H1 (cell line): ENCODE data around the gene USP6. TPM values are rescaled to one million over a fixed set of nuclear protein-coding genes. Genes with fewer than 3 reads are reported as not detected.
A peak's percentile ranks its signal among the peaks of the same experiment; 100 is the strongest.

Experiments used
- BCL11A ChIP-seq, 2 experiments: IDR thresholded peaks; one replicate each; pipeline ENCODE4 v1.6.1; 2011; ENCODE audit warnings: low read depth in 2 of 2, low read length in 2 of 2, mild to moderate bottlenecking in 2 of 2
- BRCA1 ChIP-seq: IDR thresholded peaks from 2 replicates; pipeline ENCODE4 v1.6.1; 2012; ENCODE audit warnings: low read depth, low read length, improper control_type of control experiment
- CBX5 ChIP-seq: fragments of 300-800, 300-1000 bp; sonication (generic); IDR thresholded peaks from 2 replicates; pipeline ENCODE4 v1.7.1; 2016; ENCODE audit warnings: antibody characterized with exemption, low read length, low read depth
- CBX8 ChIP-seq: fragments of 300-800, 300-1000 bp; sonication (generic); IDR thresholded peaks from 2 replicates; pipeline ENCODE4 v1.7.1; 2016; ENCODE audit warnings: low read depth, low read length, borderline replicate concordance
- CREB1 ChIP-seq: IDR thresholded peaks from 2 replicates; pipeline ENCODE4 v1.6.1; 2012; ENCODE audit warnings: inconsistent platforms
- CTCF ChIP-seq, 3 experiments: IDR thresholded peaks; 1 replicate in 2 of 3; 2 replicates in 1 of 3; pipeline versions ENCODE4 v1.5.1 to v1.6.1; 2011; ENCODE audit warnings: low read length in 3 of 3, mild to moderate bottlenecking in 3 of 3, inconsistent platforms in 2 of 3, low read depth in 1 of 3, moderate library complexity in 1 of 3; ENCODE audit not compliant: insufficient read depth in 1 of 3; ENCODE audit errors: control extremely low read depth in 1 of 3
- GTF2F1 ChIP-seq: IDR thresholded peaks from 2 replicates; pipeline ENCODE4 v1.6.1; 2012; ENCODE audit warnings: low read depth, low read length, improper control_type of control experiment, borderline replicate concordance
- HDAC2 ChIP-seq, 2 experiments: fragments of 300-600 bp in 1 of 2; sonication (generic) in 1 of 2; IDR thresholded peaks; 2 replicates each; pipeline ENCODE4 v1.6.1; 2011 to 2012; ENCODE audit warnings: low read depth in 2 of 2, low read length in 2 of 2, mild to moderate bottlenecking in 2 of 2, moderate library complexity in 2 of 2, borderline replicate concordance in 1 of 2, inconsistent platforms in 1 of 2
- KDM1A ChIP-seq: fragments of 200-600, 300-600 bp; sonication (generic); IDR thresholded peaks from 2 replicates; pipeline ENCODE4 v1.7.1; 2016; ENCODE audit warnings: mild to moderate bottlenecking, low read length, borderline replicate concordance
- MAFK ChIP-seq: IDR thresholded peaks from 2 replicates; pipeline ENCODE4 v1.6.1; 2012; ENCODE audit warnings: low read depth, mild to moderate bottlenecking, improper control_type of control experiment, low read length
- NRF1 ChIP-seq: IDR thresholded peaks from 2 replicates; pipeline ENCODE4 v1.6.1; 2011; ENCODE audit warnings: mild to moderate bottlenecking, low read depth, low read length, improper control_type of control experiment
- POLR2A ChIP-seq, 2 experiments: IDR thresholded peaks; 1 replicate in 1 of 2; 2 replicates in 1 of 2; pipeline ENCODE4 v1.6.1; 2011; ENCODE audit warnings: low read depth in 2 of 2, low read length in 2 of 2, mild to moderate bottlenecking in 2 of 2; ENCODE audit errors: control extremely low read depth in 1 of 2
- RAD21 ChIP-seq, 2 experiments: IDR thresholded peaks in 1 of 2; conservative IDR thresholded peaks in 1 of 2; 2 replicates each; pipeline ENCODE4 v1.6.1; 2011; ENCODE audit warnings: low read depth in 2 of 2, low read length in 2 of 2, improper control_type of control experiment in 1 of 2, inconsistent platforms in 1 of 2, mild to moderate bottlenecking in 1 of 2, moderate library complexity in 1 of 2
- RBBP5 ChIP-seq: IDR thresholded peaks from 2 replicates; pipeline ENCODE4 v1.7.1; 2012; ENCODE audit warnings: low read depth, mild to moderate bottlenecking, inconsistent platforms, low read length, moderate library complexity, borderline replicate concordance
- RFX5 ChIP-seq: IDR thresholded peaks from 2 replicates; pipeline ENCODE4 v1.6.1; 2011; ENCODE audit warnings: low read depth, low read length, improper control_type of control experiment, borderline replicate concordance
- RXRA ChIP-seq: IDR thresholded peaks from 2 replicates; pipeline ENCODE4 v1.6.1; 2011; ENCODE audit warnings: low read depth, mild to moderate bottlenecking, low read length, moderate library complexity; ENCODE audit not compliant: insufficient read depth
- SIN3A ChIP-seq, 2 experiments: IDR thresholded peaks in 1 of 2; conservative IDR thresholded peaks in 1 of 2; 2 replicates each; pipeline ENCODE4 v1.6.1; 2011 to 2012; ENCODE audit warnings: low read length in 2 of 2, improper control_type of control experiment in 1 of 2, low read depth in 1 of 2, mild to moderate bottlenecking in 1 of 2
- SP2 ChIP-seq: IDR thresholded peaks from 2 replicates; pipeline ENCODE4 v1.6.1; 2012; ENCODE audit warnings: mild to moderate bottlenecking, low read length, inconsistent platforms
- TAF7 ChIP-seq: optimal IDR thresholded peaks from 2 replicates; pipeline ENCODE3; 2011; ENCODE audit warnings: low read depth, mild to moderate bottlenecking, inconsistent platforms, low read length, moderate library complexity, borderline replicate concordance
- TBP ChIP-seq: IDR thresholded peaks from 2 replicates; pipeline ENCODE4 v1.6.1; 2011; ENCODE audit warnings: low read depth, low read length, improper control_type of control experiment
- TCF12 ChIP-seq: IDR thresholded peaks from 2 replicates; pipeline ENCODE4 v1.6.1; 2011; ENCODE audit warnings: low read depth, mild to moderate bottlenecking, low read length
- polyA plus RNA-seq, 7 experiments: library from polyadenylated mRNA; depleted of rRNA in 3 of 7; stranded (reverse) in 5 of 7; unstranded in 2 of 7; fragments of >200 nt in 5 of 7; fragments of 200-250 nt in 2 of 7; gene quantifications; 1 replicate in 5 of 7; 2 replicates in 1 of 7; 4 replicates in 1 of 7; pipeline versions ENCODE4 v1.2.1 to v1.2.3, GENCODE V29; 2011 to 2013; ENCODE audit warnings: missing spikeins in 2 of 7, mixed read lengths in 2 of 7
- total RNA-seq: library from RNA; stranded (reverse); fragmentation: NEBNext Ultra II Directional; extraction: Animal tissue kit (Norgen Biotek cat#: 25700); gene quantifications from 2 replicates; pipeline ENCODE4 v1.2.1, GENCODE V29; 2021

The USP6 gene
- total and polyA plus RNA-seq, 2 of the 8 experiments (the other 6 are each of a cell fraction or from before 2014, with no cell fraction given): 0.08 to 0.32 TPM

GRCh38 chr17:5097101-5097834 lies 18.6 kb upstream of the USP6 start (continued):
- TF ChIP-seq RXRA: no peak
- 0 out of 4 replicates have a peak, but pooled peaks of 1 of the 2 experiments have one; percentile 54 for TF ChIP-seq HDAC2 (IDR thresholded peaks at IDR 0.05; ENCODE audit: borderline replicate concordance in 1 of 2, low read depth in 2 of 2, low read length in 2 of 2)
- peak; percentile 76 for TF ChIP-seq CREB1
- TF ChIP-seq TCF12: 0 out of 2 replicates have a peak, but pooled peaks have one; percentile 56
- TF ChIP-seq CBX5: no peak
- TF ChIP-seq MAFK: no peak
- TF ChIP-seq RAD21 (IDR thresholded peaks at IDR 0.05 in 1 of 2, conservative IDR thresholded peaks at IDR 0.05 in 1 of 2; ENCODE audit: low read depth in 2 of 2, low read length in 2 of 2): 0 out of 4 replicates have a peak, but pooled peaks of 1 of the 2 experiments have one; percentile 10
- 0 out of 4 replicates have a peak, but pooled peaks of 1 of the 2 experiments have one; percentile 29 for TF ChIP-seq SIN3A (conservative IDR thresholded peaks at IDR 0.05 in 1 of 2, IDR thresholded peaks at IDR 0.05 in 1 of 2; ENCODE audit: low read depth in 1 of 2, low read length in 2 of 2)
- TF ChIP-seq KDM1A: no peak
- no peak; the same call in 1 of the 2 replicates for TF ChIP-seq GTF2F1
- TF ChIP-seq CBX8: no peak
- peak; percentile 58 for TF ChIP-seq TAF7
- 0 out of 2 replicates have a peak, but pooled peaks have one; percentile 54 for TF ChIP-seq RBBP5
- TF ChIP-seq TBP: peak; percentile 72; the same call in 1 of the 2 replicates
- no peak; a peak in 1 of 3 replicates for TF ChIP-seq POLR2A (IDR thresholded peaks at IDR 0.05; ENCODE audit: control extremely low read depth in 1 of 2, low read depth in 2 of 2, low read length in 2 of 2)
- no peak for TF ChIP-seq BRCA1
- TF ChIP-seq SP2: peak; percentile 88
- no peak for TF ChIP-seq CTCF (IDR thresholded peaks at IDR 0.05; ENCODE audit: control extremely low read depth in 1 of 3, insufficient read depth in 1 of 3, low read depth in 1 of 3, low read length in 3 of 3)
- TF ChIP-seq BCL11A (IDR thresholded peaks at IDR 0.05; ENCODE audit: low read depth in 2 of 2, low read length in 2 of 2): no peak
- no peak for TF ChIP-seq NRF1
- no peak for TF ChIP-seq RFX5
